ENCODE measurements around the gene ALPK1.
"Not testable (repeated sequence)": the region's sequence is repeated elsewhere in the genome, so short reads cannot be mapped to it uniquely, and the experiment has no call there.

Gene ALPK1

GRCh38 chr4:112284166-112284565 is 13.0 kb upstream of the ALPK1 start:
- DNase-seq (ENCODE audit: low read depth, low spot score), result no peak

- no peak for DNase-seq (ENCODE audit: low read depth, low spot score)
These were observed 12.3 kb upstream of the ALPK1 start for GRCh38 chr4:112284662-112285411.

- no peak for DNase-seq (ENCODE audit: low read depth, low spot score)
These were observed 9.7 kb upstream of the ALPK1 start for GRCh38 chr4:112287258-112287989.

- no peak for DNase-seq (ENCODE audit: low read depth, low spot score)
These were observed 8.7 kb upstream of the ALPK1 start for GRCh38 chr4:112288455-112288854.

- no peak for DNase-seq (ENCODE audit: low read depth, low spot score)
These were observed 7.5 kb upstream of the ALPK1 start for GRCh38 chr4:112289407-112290253.

- no peak for DNase-seq (ENCODE audit: low read depth, low spot score)
These were observed 6.8 kb upstream of the ALPK1 start for GRCh38 chr4:112290341-112290740.

GRCh38 chr4:112299721-112300120 is 2.6 kb downstream of the ALPK1 start:
- DNase-seq (ENCODE audit: low read depth, low spot score), result no peak

- no peak for DNase-seq (ENCODE audit: low read depth, low spot score)
These were observed 5.4 kb downstream of the ALPK1 start for GRCh38 chr4:112302320-112303274.

GRCh38 chr4:112305477-112305876 is 8.3 kb downstream of the ALPK1 start:
- not testable (repeated sequence) for DNase-seq (ENCODE audit: low read depth, low spot score)

GRCh38 chr4:112309263-112309791 is 12.2 kb downstream of the ALPK1 start:
- DNase-seq (ENCODE audit: low read depth, low spot score), result peak; percentile 60

GRCh38 chr4:112311516-112311915 is 14.3 kb downstream of the ALPK1 start:
- no peak for DNase-seq (ENCODE audit: low read depth, low spot score)

GRCh38 chr4:112312610-112313239 is 15.6 kb downstream of the ALPK1 start:
- no peak for DNase-seq (ENCODE audit: low read depth, low spot score)

- DNase-seq (ENCODE audit: low read depth, low spot score), result no peak
These were observed 18.3 kb downstream of the ALPK1 start for GRCh38 chr4:112315446-112315845.

- DNase-seq (ENCODE audit: low read depth, low spot score), result no peak
These were observed 19.2 kb downstream of the ALPK1 start for GRCh38 chr4:112316360-112316759.

- no peak for DNase-seq (ENCODE audit: low read depth, low spot score)
These were observed 21.3 kb downstream of the ALPK1 start for GRCh38 chr4:112318239-112319142.

GRCh38 chr4:112321776-112322684 is 24.9 kb downstream of the ALPK1 start:
- no peak for DNase-seq (ENCODE audit: low read depth, low spot score)

GRCh38 chr4:112322866-112323265 is 25.7 kb downstream of the ALPK1 start:
- DNase-seq (ENCODE audit: low read depth, low spot score), result no peak

GRCh38 chr4:112325530-112325929 is 28.4 kb downstream of the ALPK1 start:
- DNase-seq (ENCODE audit: low read depth, low spot score), result no peak

Measured in ELF-1 (cell line).